GM18498 (cell line): ENCODE results near the gene DLGAP4.

Source experiments
- ATAC-seq: cut with Tn5 transposase; IDR thresholded peaks from one replicate; pipeline ENCODE4 v1.9.1; 2021; ENCODE audit warnings: mild to moderate bottlenecking, moderate library complexity; ENCODE audit not compliant: unreplicated experiment

Gene DLGAP4

DNA sequence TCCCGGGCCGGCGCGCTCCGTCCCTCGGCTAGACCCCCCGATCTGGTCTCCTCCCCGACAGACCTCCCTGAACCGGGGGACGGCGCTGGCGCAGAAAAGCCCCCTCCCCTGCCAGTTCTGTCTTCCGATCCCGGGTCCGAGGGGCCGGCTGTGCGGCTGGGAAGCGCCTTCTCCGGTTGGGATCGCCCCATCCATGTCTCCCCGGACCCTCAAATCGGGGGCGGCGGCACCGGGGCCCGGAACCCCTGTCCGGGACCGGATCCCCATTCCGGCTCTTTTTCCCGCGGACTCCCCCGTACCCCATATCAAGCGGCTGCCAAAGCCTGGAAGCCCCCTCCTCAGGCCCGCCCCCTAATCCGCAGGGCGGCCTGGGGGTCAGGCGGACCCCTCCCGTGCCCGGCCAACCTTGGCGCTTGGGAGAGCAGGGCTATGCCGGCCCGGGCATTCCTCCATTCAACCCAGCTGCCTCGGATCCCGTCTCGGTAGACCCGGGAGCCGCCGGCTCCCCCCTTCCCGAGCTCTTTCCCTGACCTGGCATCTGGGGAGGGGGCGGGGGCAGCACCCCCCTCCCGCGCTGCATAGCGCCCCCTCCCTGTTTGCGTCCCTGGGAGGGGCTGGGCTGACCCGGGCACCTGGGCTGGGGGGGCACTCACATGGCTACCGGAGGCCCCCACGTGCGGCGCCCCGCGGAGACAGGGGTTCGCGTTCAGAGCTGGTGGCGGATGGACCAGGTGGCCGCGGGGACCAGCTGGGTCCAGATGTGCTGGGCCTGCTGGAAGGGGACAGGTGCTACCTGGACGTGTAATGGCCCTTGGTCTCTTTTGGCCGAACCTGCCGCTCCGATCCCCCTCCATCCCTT, 643 bp downstream of the DLGAP4 start:
- ATAC-seq = no peak

DNA sequence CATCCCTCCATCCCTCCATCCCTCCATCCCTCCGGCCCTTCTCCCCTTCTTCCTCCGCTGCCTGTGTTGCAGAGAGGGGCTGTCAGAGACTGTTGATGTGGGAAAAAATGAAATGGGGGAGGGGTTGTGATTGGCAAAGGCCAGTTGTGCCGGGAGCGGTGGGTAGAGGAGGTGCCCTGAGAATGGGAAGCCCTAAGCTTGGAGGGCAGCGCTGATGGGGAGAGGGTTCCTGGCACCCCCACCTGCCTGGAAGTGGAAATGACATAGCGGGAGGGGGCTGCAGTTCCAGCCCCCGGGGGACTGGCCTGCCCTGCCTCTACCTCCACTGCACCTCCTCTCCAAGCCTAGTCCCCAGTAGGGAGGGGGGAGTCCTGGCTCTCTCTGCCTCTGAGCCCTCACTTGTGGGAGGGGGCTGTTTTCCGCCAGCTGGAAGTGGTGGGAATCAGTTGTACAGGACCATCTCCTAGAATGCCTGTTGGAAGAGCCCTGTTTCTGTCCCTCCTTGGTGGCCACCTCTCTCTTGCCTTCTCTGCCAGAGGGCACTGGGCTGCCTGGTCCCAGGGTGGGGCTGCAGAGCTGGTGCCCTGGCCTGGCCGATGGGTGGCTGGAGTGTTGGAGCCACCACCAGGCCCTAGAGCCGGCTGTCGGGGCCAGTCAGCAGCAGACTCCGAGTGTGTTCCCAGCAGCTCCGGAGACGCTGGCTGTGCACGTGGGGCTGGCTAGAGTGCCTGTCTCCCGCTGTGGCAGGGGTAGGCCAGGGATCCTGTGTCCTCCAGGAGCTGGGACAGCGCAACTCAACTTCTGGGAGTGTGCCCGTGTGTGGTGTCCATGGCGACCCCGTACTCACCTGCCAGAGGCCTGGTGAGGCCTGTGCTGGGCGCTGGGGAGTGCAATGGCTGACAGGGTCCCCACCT, 1.5 kb downstream of the DLGAP4 start:
- no peak for ATAC-seq

DNA sequence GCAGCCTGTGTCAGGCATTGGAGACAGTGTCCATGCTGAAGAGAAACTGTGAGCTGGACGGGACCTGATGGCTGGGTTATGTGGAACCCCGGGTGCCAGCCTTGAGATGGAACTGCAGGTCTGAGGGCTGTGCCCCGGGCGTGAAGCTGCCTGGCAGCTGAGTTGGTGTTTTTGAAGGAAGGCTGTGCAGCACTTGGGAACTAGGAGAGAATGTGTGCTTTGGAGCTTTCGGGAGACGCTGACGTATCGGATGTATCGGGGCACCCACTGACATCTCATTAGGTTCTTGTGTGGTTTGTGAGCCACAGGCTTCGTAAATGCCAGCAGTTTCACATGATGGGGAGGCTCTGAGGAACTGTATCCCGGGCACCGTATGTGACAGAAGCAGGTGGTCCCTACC, 2.2 kb downstream of the DLGAP4 start:
- ATAC-seq = no peak

DNA sequence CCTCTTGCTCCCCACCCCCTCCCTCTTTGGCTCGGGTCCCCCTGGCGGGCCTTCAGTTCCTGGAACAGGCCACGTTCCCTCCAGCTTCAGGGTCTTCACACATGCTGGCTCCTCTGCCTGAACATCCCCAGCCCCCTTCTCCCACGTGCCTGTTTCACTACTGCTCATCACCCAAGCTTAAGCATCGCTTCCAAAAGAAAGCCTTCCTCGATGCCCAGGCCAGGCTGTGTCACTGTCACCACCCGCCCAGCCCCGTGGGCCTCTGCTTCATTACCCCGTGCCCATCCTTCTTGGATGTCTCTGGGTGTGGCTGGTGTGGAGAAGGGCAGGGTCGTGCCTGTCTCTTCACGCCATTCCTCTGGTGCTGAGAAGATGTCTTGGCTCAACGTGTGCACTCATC, 2.8 kb downstream of the DLGAP4 start:
- no peak for ATAC-seq

DNA sequence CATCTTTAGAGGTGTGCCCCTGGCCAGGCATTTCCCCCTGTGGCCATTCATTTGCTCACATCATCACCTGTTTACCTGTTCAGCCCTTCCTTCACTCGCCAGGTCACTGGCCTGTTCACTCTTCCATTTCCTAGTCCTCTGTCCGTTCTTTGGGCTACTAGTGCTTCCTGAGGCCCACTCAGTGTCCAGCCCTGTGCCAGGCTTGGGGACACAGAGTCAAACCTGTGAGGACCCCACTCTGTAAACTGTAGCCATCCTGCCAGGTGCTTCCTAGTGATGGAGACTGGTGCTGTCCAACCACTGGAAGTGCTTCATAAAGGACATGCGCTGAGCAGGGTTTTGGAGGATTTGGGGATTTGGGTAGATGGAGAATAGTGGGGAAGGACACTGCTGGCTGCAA, 3.5 kb downstream of the DLGAP4 start:
- ATAC-seq = no peak

DNA sequence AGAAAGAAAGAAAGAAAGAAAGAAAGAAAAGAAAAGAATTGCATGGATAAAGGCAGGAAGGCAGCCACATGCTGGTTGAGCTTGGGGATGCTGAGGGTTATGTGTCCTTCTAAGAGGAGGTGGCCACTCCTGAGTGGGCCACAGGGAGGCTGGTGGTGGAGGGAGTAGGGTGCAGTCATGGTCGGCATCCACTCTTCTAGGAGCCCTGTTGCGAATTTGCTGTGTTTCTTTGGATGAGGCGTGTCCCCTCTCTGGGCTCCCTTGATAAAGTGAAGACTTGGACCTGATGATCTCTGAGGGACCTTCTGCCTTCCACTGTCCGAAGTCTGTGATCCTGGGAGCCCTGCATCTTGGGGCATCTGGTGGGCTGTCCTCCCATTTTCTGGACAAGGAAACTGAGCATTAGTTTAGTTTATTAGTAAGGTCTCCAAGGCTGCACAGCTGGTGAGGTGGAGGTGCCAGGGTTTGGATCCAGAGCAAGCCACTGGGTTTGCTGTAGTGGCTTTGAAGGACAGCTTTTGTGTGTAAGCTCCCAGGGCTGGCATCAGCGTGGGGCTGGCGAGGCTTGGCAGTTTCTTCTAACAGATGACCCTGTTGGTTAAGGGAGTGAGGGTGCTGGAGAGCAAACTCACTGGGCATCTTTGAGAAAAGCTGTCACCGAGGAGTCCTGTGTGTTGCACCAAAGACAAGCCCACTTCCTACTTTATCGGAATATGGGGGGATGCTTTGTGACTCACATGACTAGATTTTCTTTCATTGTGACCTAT, 4.3 kb downstream of the DLGAP4 start:
- no peak for ATAC-seq

DNA sequence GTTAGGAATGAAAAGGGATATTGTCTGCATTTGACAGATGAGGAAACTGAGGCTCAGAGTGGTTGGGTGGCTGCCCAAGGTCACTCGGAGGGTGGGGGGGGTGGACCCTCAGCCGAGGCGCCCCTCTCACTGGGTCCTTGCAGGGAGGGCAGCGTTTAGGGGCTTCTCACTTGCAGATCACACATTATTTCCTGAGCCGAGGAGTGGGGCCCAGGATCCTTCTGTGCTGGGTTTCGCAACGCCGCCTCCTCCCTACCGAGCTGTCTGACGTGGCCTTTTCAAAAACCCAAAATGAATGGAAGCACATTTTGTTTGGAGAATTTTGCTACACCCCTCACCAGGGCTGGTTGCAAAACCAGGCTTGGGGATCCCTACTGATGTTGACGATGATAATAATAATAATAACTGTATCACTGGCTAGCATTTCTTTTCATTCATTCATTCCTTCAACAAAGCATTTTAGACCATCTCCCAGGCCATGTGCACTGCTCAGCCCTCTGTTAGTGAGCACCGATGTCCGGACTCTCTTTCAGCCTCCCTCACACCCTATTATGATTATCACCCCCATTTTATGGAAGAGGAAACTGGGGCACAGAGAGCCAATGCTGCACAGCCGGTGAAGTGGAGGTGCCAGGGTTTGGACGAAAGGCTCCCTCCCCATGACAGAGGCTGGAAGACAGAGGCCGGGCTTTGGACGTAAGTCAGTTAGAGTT, 5.2 kb downstream of the DLGAP4 start:
- no peak for ATAC-seq

DNA sequence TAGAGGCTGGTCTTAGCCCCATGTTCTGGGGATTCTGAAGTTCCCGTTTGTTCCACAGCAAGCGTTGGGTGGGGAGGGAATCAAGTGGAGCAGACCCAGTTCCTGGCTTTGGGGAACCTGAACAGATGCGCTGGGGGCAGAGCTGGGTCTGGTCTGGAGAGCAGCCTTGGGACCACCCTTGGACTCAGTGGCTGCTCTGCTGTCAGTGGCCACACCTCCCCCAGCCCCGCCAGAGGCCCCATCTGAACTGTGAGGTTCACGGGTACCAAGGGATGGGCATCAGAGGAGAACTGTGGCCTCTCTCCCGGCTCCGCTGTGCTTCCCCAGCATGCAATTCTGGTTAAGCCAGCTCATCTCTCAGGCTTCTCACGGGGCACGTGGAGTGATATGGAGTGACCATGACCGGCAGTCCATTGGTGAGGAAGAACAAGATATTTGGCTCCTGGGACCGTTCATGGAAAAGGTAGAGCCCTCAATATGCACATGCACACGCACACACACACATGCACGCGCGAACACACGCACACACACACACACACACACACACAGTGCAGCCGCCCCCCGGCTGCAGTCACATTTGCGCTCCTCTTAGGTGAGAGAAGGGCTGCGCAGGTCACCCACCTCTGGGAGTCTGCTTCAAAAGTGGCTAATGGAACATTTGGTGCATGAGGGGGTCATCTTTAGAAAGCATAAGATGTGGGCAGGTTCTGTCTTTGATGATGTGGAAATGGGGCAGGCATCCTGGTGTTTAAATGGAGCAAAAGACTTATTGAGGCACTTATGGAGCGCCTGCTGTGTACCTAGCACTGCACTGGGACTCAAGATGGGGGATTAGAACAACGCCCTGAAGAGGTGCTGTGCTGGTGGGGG, 6.0 kb downstream of the DLGAP4 start:
- ATAC-seq = no peak

DNA sequence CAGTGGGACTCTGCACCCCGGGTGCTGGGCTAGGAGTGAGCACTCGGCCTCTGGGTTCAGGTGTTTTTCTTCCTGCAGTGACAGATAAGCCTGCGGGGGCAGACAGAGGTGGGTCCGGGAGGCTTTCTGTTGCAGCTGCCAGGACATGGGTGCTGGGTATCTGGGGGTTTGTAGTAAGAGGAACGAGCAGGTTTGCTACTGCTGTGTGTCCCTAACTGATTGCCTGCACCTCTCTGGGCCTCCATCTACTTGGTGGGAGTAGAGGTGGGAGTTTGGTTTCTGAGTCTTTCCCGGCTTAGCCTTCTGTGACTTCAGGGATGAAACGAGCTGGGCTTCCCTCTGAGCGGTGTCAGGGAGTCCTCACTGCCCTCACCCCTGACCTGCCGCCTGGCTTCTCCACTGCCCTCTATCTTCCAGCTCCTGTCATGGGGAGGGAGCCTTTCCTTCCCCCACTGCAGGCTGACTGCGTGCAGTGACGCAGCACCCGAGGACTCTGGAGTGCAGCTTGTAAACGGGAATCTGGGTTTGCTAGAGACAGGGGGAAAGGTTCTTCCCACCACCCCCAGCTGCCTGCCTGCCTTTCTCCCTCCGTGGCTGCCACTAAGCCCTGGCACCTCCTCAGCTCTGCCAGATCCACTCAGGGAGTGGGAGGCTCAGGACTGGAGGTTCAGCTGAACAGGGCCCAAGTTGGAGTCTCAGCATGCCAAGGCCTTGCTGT, 6.7 kb downstream of the DLGAP4 start:
- ATAC-seq = no peak

DNA sequence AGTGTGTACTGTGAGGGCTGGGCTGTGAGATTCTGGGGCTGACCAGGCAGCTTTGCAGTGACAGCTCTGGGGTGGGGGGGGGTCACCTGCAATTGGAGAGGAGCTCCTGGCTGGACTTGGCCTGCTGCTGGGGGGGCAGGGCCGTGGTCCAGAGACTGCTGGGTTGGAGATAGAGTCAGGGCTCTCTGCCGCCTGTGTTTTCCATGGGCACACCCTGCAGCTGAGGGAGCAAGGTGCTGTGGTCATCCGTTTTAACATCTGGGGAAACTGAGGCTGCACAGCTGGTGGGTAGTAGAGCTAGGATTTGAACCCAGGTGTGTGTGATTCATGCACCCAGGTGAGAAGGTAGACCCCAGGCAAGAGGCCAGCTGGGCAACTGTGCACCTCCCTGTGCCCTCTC, 7.3 kb downstream of the DLGAP4 start:
- ATAC-seq = no peak

DNA sequence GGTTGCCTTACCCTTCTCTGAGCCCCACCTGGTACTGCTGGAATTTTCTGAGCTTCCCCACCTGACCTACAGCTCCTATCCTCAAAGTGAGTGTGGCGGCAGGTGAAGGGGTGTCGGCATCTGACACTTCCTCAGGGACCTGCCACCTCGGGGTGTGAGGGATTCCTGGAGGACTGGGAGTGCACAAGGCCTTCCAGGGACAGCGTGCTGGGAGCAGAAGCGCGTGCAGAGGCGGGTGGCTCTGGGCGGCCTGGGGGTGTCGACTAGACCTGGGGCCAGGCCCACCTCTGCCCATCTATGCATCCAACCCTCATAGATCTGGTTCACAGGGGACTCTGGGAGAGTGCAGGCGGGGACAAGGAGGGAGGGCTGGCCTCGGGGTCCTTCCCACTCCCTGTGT, 7.8 kb downstream of the DLGAP4 start:
- ATAC-seq = no peak

DNA sequence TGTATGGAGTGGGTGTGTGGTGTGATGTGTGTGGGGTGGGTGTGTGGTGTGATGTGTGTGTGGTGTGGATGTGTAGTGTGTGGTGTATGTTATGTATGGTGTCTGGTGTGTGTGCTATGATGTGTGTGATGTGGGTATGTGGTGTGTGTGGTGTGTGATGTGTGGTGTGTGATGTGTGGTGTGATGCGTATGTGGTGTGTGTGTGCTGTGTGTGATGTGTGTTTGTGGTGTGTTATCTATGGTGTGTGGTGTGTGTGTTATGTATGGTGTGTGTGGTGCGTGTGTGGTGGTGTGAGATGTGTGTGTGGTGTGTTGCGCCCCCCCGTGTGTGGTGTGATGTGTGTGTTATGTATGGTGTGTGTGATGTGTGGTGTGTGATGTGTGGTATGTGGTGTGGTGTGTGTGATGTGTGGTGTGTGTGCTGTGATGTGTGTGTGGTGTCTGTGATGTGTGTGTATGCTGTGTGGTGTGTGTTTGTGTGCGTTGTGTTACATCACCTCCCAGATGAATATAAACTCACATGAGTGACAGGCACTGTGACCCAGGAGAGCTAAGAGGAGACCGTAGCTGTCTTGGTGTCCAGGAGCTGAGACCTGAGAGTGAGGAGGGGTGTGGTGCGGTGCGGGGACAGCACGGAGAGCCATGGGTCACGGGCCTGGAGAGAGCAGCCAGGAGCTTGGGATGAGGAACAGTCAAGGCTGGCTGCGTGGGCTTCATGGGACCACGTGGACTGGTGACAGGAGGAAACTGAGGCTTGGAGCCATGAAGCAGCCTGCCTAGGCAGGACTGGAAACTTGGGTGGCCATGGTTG, 8.8 kb downstream of the DLGAP4 start:
- ATAC-seq = no peak

DNA sequence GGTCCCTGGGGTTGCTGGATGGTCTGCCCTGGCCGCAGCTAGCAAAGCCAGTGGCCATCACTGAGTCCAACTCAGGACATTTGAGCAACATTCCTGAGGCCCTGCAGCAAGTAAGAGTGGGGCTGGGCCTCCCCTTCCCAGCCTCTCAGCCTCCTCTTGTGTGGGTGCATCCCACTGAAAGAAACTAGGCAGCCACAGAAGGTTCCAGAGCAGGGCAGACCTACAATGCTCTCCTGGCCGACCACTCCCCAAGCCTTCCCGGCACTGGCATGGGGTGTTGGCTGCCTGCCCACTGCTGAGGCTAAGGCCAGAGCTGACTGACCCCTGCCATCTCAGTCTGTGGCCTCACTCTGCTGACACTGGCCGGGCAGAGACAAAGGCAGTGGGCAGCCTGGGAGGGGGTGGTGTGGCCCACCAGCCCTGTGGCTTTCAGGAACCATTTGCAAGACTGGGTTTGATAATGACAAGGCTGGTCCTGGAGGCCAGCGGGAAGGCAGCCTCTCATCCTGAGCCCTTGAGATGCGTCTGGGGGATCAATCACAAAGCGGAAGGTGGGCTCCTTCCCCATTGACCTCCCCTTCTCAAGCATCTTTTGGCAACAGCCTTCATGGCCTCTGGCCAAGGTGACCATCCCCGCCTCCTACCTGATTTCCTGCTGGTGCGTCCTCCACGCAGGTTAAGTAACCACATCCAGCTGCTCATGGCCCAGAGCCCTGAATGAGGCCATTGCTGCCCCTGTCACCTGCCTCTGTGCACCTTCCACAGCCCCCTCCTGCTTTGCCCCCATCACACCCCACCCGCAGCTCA, 9.6 kb downstream of the DLGAP4 start:
- no peak for ATAC-seq

DNA sequence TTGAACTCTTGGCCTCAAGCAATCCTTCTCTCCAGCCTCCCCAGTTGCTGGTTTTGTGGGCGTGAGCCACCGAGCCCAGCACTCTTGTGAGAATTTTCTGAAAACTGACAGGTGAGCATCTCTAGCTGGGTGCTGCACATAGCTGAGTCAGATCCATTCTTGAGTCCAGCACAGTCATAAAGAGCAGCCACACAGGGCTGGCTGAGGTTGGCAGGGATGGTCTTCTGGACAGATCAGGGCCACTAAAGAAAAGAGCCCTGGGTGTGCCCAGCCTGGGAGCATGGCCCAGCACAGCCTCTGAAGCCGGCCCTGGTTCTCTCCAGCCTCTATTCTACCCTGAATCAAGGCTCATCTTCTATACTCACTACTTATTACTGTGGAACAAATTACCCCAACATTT, 11.5 kb downstream of the DLGAP4 start:
- ATAC-seq = no peak

DNA sequence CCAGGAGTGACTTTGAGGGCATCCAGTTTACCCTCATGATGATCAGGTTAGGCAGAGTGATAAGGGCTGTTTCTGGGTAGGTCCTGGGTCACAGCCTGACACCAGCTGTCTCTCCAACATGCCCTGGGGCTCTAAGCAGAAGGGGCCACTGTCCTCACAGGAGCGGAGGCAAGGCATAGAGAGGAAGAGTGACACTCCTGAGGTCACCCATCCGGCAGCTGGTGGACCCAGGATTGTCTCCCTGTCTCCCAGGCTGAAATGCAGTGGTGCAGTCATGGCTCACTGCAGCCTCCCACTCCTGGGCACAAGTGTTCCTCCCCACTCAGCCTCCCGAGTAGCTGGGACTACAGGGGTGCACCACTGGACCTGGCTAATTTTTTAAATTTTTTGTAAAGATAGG, 12.0 kb downstream of the DLGAP4 start:
- no peak for ATAC-seq

DNA sequence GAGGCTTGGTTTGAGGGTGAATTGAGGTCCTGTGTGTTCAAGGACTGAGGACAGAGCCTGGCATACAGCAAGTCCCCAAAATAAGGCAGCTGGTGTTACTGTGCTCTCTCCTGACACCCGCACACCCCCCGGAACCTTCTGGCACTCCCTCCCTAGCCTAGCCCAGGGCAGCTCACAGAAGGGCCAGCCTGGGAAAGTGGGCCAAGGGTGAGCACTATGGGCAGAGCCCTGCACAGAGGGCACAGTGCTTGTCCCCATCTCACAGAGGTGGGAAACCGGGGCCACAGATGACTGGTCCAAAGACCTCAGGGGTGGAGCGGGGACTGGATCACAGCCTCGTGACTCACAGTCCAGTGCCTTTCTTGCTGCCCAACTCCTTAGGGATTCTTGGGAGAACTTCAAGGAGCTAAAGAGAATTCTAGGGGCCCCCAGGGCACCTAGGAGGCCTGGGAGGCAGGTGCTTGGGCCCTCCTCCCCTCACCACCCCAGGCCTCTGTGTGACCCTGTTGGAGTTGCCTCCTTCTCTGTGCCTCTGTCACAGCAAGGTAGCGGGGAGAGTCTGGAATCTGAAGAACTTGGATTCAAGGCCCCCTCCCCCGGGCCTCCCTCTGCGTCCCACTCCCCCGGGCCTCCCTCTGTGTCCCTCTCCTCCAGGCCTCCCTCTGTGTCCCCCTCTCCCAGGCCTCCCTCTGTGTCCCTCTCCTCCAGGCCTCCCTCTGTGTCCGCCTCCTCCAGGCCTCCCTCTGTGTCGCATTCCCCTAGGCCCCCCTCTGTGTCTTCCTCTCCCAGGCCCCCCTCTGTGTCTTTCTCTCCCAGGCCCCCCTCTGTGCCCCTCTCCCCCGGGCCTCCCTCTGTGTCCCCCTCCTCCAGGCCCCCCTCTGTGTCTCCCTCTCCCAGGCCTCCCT, 13.5 kb downstream of the DLGAP4 start:
- ATAC-seq = no peak
